GM21737 (cell line): ENCODE measurements around the gene ISL1.

ENCODE experiments used
- ATAC-seq: cut with Tn5 transposase; IDR thresholded peaks from one replicate; pipeline ENCODE4 v1.9.1; 2021; ENCODE audit warnings: mild to moderate bottlenecking, moderate library complexity; ENCODE audit not compliant: unreplicated experiment

The ISL1 gene

DNA sequence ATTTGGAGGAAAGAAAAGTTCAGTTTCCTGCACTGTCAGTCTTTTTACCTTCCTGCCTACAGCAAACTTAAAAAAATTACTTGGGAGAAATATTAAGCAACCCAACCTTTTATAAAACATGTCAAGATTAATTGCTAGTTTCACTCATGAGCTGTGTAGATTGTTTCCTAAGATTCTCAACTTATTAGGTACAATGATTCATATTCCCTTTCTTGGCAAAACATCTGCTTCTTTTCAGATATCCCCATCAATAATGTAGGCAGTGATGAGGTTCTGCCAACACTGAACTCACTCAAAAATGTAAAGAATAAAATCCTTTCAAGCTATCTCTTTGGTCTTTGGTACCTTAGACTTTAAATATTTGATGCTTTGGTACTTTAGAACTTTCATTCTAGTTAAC lies 56.0 kb downstream of the ISL1 start:
- no peak for ATAC-seq
